CD4-positive, CD25-positive, alpha-beta regulatory T cell (primary cell): ENCODE data around the gene F8. TPM values are rescaled to one million over a fixed set of nuclear protein-coding genes. Genes with fewer than 3 reads are reported as not detected.

Experiments used
- ATAC-seq, 2 donors: fragments of 150-1000 bp; cut with Tn5 transposase; one replicate each; pipeline ENCODE4 v1.10.0; 2021; ENCODE audit warnings: low read depth in 2 of 2, moderate number of reproducible peaks in 2 of 2, moderate library complexity in 1 of 2
- DNase-seq, 3 donors: peaks; one replicate each; pipeline versions ENCODE4 v3.0.0 to v3.0.0-alpha.2; 2012 to 2022; ENCODE audit warnings: mixed read lengths in 1 of 3
- H3K27ac ChIP-seq: one replicate; pipeline ENCODE4 v1.7.0; 2013; ENCODE audit warnings: mild to moderate bottlenecking, low read length; ENCODE audit not compliant: insufficient read depth, poor library complexity, severe bottlenecking
- H3K27me3 ChIP-seq: one replicate; pipeline ENCODE4 v1.7.0; 2013; ENCODE audit warnings: low read length; ENCODE audit not compliant: control insufficient read depth, insufficient read depth
- H3K36me3 ChIP-seq: one replicate; pipeline ENCODE4 v1.7.0; 2013; ENCODE audit warnings: mild to moderate bottlenecking, low read length, moderate library complexity; ENCODE audit not compliant: control insufficient read depth, insufficient read depth
- H3K4me1 ChIP-seq: 2 replicates; pipeline ENCODE4 v1.7.0; 2013; ENCODE audit warnings: mild to moderate bottlenecking, low read length; ENCODE audit not compliant: insufficient read depth, control insufficient read depth, poor library complexity, severe bottlenecking
- H3K4me3 ChIP-seq: one replicate; pipeline ENCODE4 v1.7.0; 2013; ENCODE audit warnings: low read depth, mild to moderate bottlenecking, low read length, moderate library complexity
- H3K9me3 ChIP-seq, 2 experiments: 1 replicate in 1 of 2; 2 replicates in 1 of 2; pipeline ENCODE4 v1.7.0; 2013; ENCODE audit warnings: low read length in 2 of 2, mild to moderate bottlenecking in 1 of 2, moderate library complexity in 1 of 2; ENCODE audit not compliant: control insufficient read depth in 2 of 2
- H3K27ac Mint-ChIP-seq, 3 donors: one replicate each; pipeline ENCODE4 v1.8.0; 2020 to 2022; ENCODE audit warnings: mild to moderate bottlenecking in 3 of 3, mixed read lengths in 3 of 3, moderate library complexity in 2 of 3
- H3K27me3 Mint-ChIP-seq: one replicate; pipeline ENCODE4 v1.8.0; 2022; ENCODE audit warnings: mild to moderate bottlenecking, mixed read lengths
- H3K36me3 Mint-ChIP-seq: one replicate; pipeline ENCODE4 v1.8.0; 2020; ENCODE audit warnings: mixed read lengths
- H3K4me1 Mint-ChIP-seq, 4 donors: one replicate each; pipeline ENCODE4 v1.8.0; 2020 to 2022; ENCODE audit warnings: mixed read lengths in 4 of 4, mild to moderate bottlenecking in 1 of 4
- H3K4me3 Mint-ChIP-seq, 4 donors: one replicate each; pipeline ENCODE4 v1.8.0; 2020 to 2022; ENCODE audit warnings: mild to moderate bottlenecking in 4 of 4, mixed read lengths in 4 of 4, moderate library complexity in 3 of 4
- H3K9me3 Mint-ChIP-seq, 7 donors: one replicate each; pipeline ENCODE4 v1.8.0; 2020 to 2022; ENCODE audit warnings: mixed read lengths in 7 of 7, mild to moderate bottlenecking in 3 of 7, moderate library complexity in 2 of 7
- polyA plus RNA-seq, 4 donors: library from polyadenylated mRNA; unstranded; fragments of 300-500 nt; fragmentation: Illumina TruSeq; gene quantifications; one replicate each; pipeline ENCODE4 v1.2.3, GENCODE V29; 2021
- total RNA-seq: library from RNA; stranded (reverse); gene quantifications from one replicate; pipeline ENCODE4 v1.2.3, GENCODE V29; 2022

F8 gene
- total and polyA plus RNA-seq, 5 donors from 2014 or later: 0.89 to 7.3 (median 4.3) TPM

GRCh38 chrX:155065035-155065734 lies 42.7 kb upstream of the F8 start:
- Histone ChIP-seq H3K27ac (no peak overlapping the region), H3K27me3 (no peaks in the 10 kb centered on the region), H3K4me3 (no peak overlapping the region), H3K9me3 (no peaks in the 10 kb centered on the region), H3K36me3 (peaks cover 13% of the 10 kb centered on the region), H3K4me1 (peaks cover 9% of the 10 kb centered on the region)
- H3K36me3 Mint-ChIP-seq: no peaks in the 10 kb centered on the region
- H3K27ac Mint-ChIP-seq: no peak overlapping the region
- peaks cover 0 to 23% (median 17%) of the 10 kb centered on the region in 4 donors for H3K4me1 Mint-ChIP-seq
- no peak for ATAC-seq
- DNase-seq: no peak
- H3K27me3 Mint-ChIP-seq: no peaks in the 10 kb centered on the region
- H3K4me3 Mint-ChIP-seq: no peak overlapping the region
- H3K9me3 Mint-ChIP-seq: no peaks in the 10 kb centered on the region

- Mint-ChIP-seq H3K4me1 (peaks cover 0 to 10% (median 0%) of the 10 kb centered on the region in 4 donors), H3K9me3 (no peaks in the 10 kb centered on the region), H3K27me3 (no peaks in the 10 kb centered on the region), H3K4me3 (no peak overlapping the region), H3K27ac (no peak overlapping the region), H3K36me3 (no peaks in the 10 kb centered on the region)
- Histone ChIP-seq H3K36me3 (peaks cover 18% of the 10 kb centered on the region), H3K4me3 (no peak overlapping the region), H3K27ac (no peak overlapping the region), H3K27me3 (no peaks in the 10 kb centered on the region), H3K4me1 (peaks cover 9% of the 10 kb centered on the region), H3K9me3 (no peaks in the 10 kb centered on the region)
- DNase-seq (no peak), ATAC-seq (no peak)
These were observed 39.2 kb upstream of the F8 start for GRCh38 chrX:155061760-155062159.

- H3K9me3 ChIP-seq: no peaks in the 10 kb centered on the region
- H3K4me1 ChIP-seq: peaks cover 12% of the 10 kb centered on the region
- Mint-ChIP-seq H3K36me3 (peaks cover 6% of the 10 kb centered on the region), H3K4me1 (peaks cover 0 to 16% (median 0%) of the 10 kb centered on the region in 4 donors), H3K4me3 (peak overlapping the region in 3 of 4 donors; percentile 54 to 69 (median 66)), H3K27ac (peak overlapping the region; percentile 23 to 83 (median 59)), H3K9me3 (no peaks in the 10 kb centered on the region), H3K27me3 (no peaks in the 10 kb centered on the region)
- no peaks in the 10 kb centered on the region for H3K27me3 ChIP-seq
- H3K4me3 ChIP-seq: peak overlapping the region; percentile 47
- H3K27ac ChIP-seq: peak overlapping the region; percentile 19
- ATAC-seq: peak; percentile 65 to 72
- DNase-seq: peak; percentile 33 to 69 (median 52)
- peaks cover 20% of the 10 kb centered on the region for H3K36me3 ChIP-seq
These were observed 34.6 kb upstream of the F8 start for GRCh38 chrX:155056877-155057792.

GRCh38 chrX:155056471-155056870 lies 33.9 kb upstream of the F8 start:
- ATAC-seq (peak; percentile 47 to 53), DNase-seq (peak in 1 of 3 donors; percentile 29)
- Histone ChIP-seq H3K4me1 (peaks cover 12% of the 10 kb centered on the region), H3K36me3 (peaks cover 18% of the 10 kb centered on the region), H3K9me3 (no peaks in the 10 kb centered on the region), H3K4me3 (no peak overlapping the region), H3K27ac (no peak overlapping the region), H3K27me3 (no peaks in the 10 kb centered on the region)
- Mint-ChIP-seq H3K4me1 (peaks cover 0 to 17% (median 0%) of the 10 kb centered on the region in 4 donors), H3K27me3 (no peaks in the 10 kb centered on the region), H3K36me3 (peaks cover 12% of the 10 kb centered on the region), H3K4me3 (peak overlapping the region in 2 of 4 donors; percentile 28 to 54), H3K9me3 (no peaks in the 10 kb centered on the region), H3K27ac (peak overlapping the region in 2 of 3 donors; percentile 36 to 83)

GRCh38 chrX:155055494-155055893 lies 33.0 kb upstream of the F8 start:
- Histone ChIP-seq H3K27me3 (no peaks in the 10 kb centered on the region), H3K27ac (no peak overlapping the region), H3K4me1 (peaks cover 12% of the 10 kb centered on the region), H3K4me3 (no peak overlapping the region), H3K9me3 (no peaks in the 10 kb centered on the region), H3K36me3 (peaks cover 17% of the 10 kb centered on the region)
- DNase-seq (no peak), ATAC-seq (no peak)
- H3K36me3 Mint-ChIP-seq: peaks cover 12% of the 10 kb centered on the region
- no peaks in the 10 kb centered on the region for H3K27me3 Mint-ChIP-seq
- no peak overlapping the region for H3K4me3 Mint-ChIP-seq
- peaks cover 0 to 18% (median 1%) of the 10 kb centered on the region in 4 donors for H3K4me1 Mint-ChIP-seq
- H3K27ac Mint-ChIP-seq: no peak overlapping the region
- H3K9me3 Mint-ChIP-seq: no peaks in the 10 kb centered on the region

- Mint-ChIP-seq H3K9me3 (no peaks in the 10 kb centered on the region), H3K4me1 (peaks cover 0 to 21% (median 2%) of the 10 kb centered on the region in 4 donors), H3K4me3 (no peak overlapping the region), H3K27ac (no peak overlapping the region), H3K36me3 (peaks cover 12% of the 10 kb centered on the region), H3K27me3 (no peaks in the 10 kb centered on the region)
- peaks cover 10% of the 10 kb centered on the region for H3K36me3 ChIP-seq
- no peak overlapping the region for H3K27ac ChIP-seq
- no peaks in the 10 kb centered on the region for H3K27me3 ChIP-seq
- no peak for DNase-seq
- H3K4me3 ChIP-seq: no peak overlapping the region
- H3K9me3 ChIP-seq: no peaks in the 10 kb centered on the region
- ATAC-seq: no peak
- peaks cover 12% of the 10 kb centered on the region for H3K4me1 ChIP-seq
These were observed 31.7 kb upstream of the F8 start for GRCh38 chrX:155054255-155054654.

- no peaks in the 10 kb centered on the region for H3K27me3 Mint-ChIP-seq
- no peaks in the 10 kb centered on the region for H3K9me3 Mint-ChIP-seq
- H3K4me1 Mint-ChIP-seq: peaks cover 0 to 27% (median 5%) of the 10 kb centered on the region in 4 donors
- Histone ChIP-seq H3K4me3 (no peak overlapping the region), H3K27ac (no peak overlapping the region), H3K27me3 (no peaks in the 10 kb centered on the region), H3K4me1 (peaks cover 12% of the 10 kb centered on the region), H3K36me3 (peaks cover 10% of the 10 kb centered on the region), H3K9me3 (no peaks in the 10 kb centered on the region)
- no peak overlapping the region for H3K4me3 Mint-ChIP-seq
- H3K36me3 Mint-ChIP-seq: peaks cover 12% of the 10 kb centered on the region
- H3K27ac Mint-ChIP-seq: peak overlapping the region in 2 of 3 donors; percentile 33 to 80
- no peak for ATAC-seq
- no peak for DNase-seq
These were observed 31.1 kb upstream of the F8 start for GRCh38 chrX:155053656-155054055.
